Hepatocyte (in vitro differentiated cells): ENCODE results near the gene SYT1.

Source experiments
- EZH2phosphoT487 ChIP-seq: fragments of 200-600 bp; sonication (generic); IDR thresholded peaks from one replicate; pipeline ENCODE4 v1.6.1; 2018; ENCODE audit warnings: antibody characterized with exemption, mild to moderate bottlenecking, low read depth, moderate library complexity; ENCODE audit not compliant: unreplicated experiment, severe bottlenecking
- TF ChIP-seq, protein P1 (sequence below): fragments of 200-600 bp; sonication (generic); IDR thresholded peaks from 2 replicates; pipeline ENCODE4 v1.5.1; 2016; ENCODE audit warnings: antibody characterized with exemption, mild to moderate bottlenecking; ENCODE audit not compliant: poor library complexity

DNA sequence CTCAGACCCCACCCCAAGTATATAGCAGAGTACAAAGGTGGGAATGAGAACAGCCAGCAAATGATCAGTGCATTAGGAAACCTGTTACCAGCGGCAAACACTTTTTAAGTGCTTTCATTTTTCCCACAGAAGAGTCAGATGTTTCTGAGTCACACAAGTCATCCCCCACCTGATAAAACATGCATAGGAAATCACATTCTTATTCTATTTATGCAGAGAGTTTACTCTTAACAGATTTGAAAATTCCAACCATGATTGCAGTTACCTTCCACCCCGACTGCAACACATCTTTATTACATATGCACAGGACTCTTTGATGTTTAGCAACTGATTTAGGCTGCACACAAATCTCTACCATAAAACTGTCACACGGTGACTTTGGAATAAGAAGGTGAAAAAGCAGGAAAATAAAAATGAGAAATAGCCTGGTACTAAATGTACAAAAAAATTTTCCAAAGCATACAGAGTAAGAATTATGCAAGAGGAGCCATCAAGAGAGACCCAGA is 589.8 kb downstream of the SYT1 start:
- TF ChIP-seq, protein P1, sequence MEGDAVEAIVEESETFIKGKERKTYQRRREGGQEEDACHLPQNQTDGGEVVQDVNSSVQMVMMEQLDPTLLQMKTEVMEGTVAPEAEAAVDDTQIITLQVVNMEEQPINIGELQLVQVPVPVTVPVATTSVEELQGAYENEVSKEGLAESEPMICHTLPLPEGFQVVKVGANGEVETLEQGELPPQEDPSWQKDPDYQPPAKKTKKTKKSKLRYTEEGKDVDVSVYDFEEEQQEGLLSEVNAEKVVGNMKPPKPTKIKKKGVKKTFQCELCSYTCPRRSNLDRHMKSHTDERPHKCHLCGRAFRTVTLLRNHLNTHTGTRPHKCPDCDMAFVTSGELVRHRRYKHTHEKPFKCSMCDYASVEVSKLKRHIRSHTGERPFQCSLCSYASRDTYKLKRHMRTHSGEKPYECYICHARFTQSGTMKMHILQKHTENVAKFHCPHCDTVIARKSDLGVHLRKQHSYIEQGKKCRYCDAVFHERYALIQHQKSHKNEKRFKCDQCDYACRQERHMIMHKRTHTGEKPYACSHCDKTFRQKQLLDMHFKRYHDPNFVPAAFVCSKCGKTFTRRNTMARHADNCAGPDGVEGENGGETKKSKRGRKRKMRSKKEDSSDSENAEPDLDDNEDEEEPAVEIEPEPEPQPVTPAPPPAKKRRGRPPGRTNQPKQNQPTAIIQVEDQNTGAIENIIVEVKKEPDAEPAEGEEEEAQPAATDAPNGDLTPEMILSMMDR = no peak
- no peak for TF ChIP-seq EZH2phosphoT487
